ENCODE measurements around the gene RASD1.

DNA sequence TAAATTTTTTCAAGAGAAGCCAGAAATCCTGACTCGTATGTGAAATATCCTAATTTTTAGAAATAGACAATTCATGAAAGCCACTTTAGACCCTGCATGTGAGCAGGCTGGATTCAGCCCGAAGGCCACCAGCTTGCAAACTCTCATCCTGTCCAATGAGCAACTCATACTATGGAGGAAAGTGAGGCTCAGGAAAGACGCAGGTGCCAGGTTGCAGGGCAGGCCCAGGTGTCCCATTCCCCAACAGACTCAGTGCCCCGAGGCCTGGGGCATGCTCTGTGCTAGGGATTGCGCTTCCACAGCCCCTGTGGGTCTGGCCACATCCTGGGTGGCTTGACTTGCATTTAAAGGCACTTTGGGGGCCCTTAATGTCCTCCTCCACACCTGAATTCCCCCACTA lies 16.7 kb upstream of the RASD1 start:
- no peak for TF ChIP-seq POLR2A (IDR thresholded peaks at IDR 0.05; ENCODE audit: low read length)
- no peak for TF ChIP-seq GATA1 (IDR thresholded peaks at IDR 0.05; ENCODE audit: low read depth, low read length)

Measured in erythroblast (primary cell).